Osteocyte (in vitro differentiated cells): ENCODE data around the gene ATP13A2. TPM values are rescaled to one million over a fixed set of nuclear protein-coding genes. Genes with fewer than 3 reads are reported as not detected.

Source experiments
- DNase-seq: peaks from one replicate; pipeline ENCODE4 v3.0.0; 2021; ENCODE audit warnings: mixed read lengths; ENCODE audit not compliant: unreplicated experiment; ENCODE audit errors: extremely low spot score
- H3K27ac Mint-ChIP-seq: one replicate; pipeline ENCODE4 v1.8.0; 2021; ENCODE audit warnings: mild to moderate bottlenecking, mixed read lengths; ENCODE audit not compliant: unreplicated experiment
- H3K27me3 Mint-ChIP-seq: one replicate; pipeline ENCODE4 v1.8.0; 2021; ENCODE audit warnings: mixed read lengths; ENCODE audit not compliant: unreplicated experiment
- H3K36me3 Mint-ChIP-seq: one replicate; pipeline ENCODE4 v1.8.0; 2021; ENCODE audit warnings: mixed read lengths; ENCODE audit not compliant: unreplicated experiment
- H3K4me1 Mint-ChIP-seq: one replicate; pipeline ENCODE4 v1.8.0; 2021; ENCODE audit warnings: mixed read lengths; ENCODE audit not compliant: unreplicated experiment
- H3K4me3 Mint-ChIP-seq: one replicate; pipeline ENCODE4 v1.8.0; 2021; ENCODE audit warnings: mild to moderate bottlenecking, moderate library complexity, mixed read lengths; ENCODE audit not compliant: unreplicated experiment
- H3K9me3 Mint-ChIP-seq: one replicate; pipeline ENCODE4 v1.8.0; 2021; ENCODE audit warnings: mixed read lengths; ENCODE audit not compliant: unreplicated experiment
- total RNA-seq: library from RNA; stranded (reverse); gene quantifications from 2 replicates; pipeline ENCODE4 v1.2.1, GENCODE V29; 2021
- TF ChIP-seq, protein P1 (sequence below): fragments of 200-600 bp; sonication (generic); IDR thresholded peaks from 2 replicates; pipeline ENCODE4 v1.5.0; 2021; ENCODE audit warnings: antibody characterized with exemption, mild to moderate bottlenecking, moderate library complexity

Gene ATP13A2
- total RNA-seq, 1 donor from 2014 or later: 69.6 TPM

DNA sequence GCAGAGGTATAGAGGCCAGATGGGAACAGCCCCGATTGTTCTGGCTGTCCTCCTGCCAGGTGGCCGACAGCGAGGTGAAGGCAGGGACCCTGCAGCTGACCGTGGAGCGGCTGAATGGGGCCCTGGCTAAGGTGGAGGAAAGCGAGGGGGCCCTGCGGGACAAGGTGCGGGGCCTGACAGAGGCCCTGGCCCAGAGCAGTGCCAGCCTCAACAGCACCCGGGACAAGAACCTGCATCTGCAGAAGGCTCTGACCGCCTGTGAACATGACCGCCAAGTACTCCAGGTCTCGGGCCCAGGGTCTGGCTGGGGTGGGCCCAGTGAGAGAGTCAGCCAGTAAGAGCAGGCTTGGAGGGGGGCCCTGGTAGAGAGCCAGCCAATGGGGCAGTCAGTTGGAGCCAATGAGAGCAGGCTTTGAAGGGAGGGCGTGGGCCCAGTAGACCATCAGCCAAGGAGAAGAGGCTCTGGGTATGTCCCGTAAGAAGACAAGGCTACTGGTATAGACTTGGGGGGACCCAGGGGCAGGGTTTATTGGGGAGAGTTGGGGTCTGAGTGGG, 42.6 kb downstream of the ATP13A2 start:
- no peaks in the 10 kb centered on the region for H3K9me3 Mint-ChIP-seq

DNA sequence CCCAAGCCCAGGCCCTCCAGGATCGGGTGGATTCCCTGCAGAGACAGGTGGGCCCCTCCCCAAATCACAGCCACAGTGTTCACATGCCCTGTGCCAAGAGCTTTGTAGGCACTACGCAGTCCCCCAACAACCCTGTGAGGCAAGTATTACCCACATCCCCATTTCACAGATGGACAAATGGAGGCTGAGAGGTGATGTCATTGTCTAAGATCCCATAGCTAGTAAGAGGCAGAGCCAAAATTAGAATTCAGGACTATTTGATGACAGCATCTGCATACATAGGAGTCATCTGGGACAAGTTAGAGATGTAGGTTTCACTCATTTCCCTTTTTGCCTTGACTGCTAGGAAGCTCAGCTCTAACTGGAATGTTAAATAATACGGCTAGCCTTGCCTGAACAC, 43.4 kb downstream of the ATP13A2 start:
- DNase-seq: no peak
- peaks cover 14% of the 10 kb centered on the region for H3K36me3 Mint-ChIP-seq
- peaks cover 23% of the 10 kb centered on the region for H3K4me1 Mint-ChIP-seq
- H3K27ac Mint-ChIP-seq: no peak overlapping the region
- H3K9me3 Mint-ChIP-seq: no peaks in the 10 kb centered on the region
- no peaks in the 10 kb centered on the region for H3K27me3 Mint-ChIP-seq
- TF ChIP-seq, protein P1, sequence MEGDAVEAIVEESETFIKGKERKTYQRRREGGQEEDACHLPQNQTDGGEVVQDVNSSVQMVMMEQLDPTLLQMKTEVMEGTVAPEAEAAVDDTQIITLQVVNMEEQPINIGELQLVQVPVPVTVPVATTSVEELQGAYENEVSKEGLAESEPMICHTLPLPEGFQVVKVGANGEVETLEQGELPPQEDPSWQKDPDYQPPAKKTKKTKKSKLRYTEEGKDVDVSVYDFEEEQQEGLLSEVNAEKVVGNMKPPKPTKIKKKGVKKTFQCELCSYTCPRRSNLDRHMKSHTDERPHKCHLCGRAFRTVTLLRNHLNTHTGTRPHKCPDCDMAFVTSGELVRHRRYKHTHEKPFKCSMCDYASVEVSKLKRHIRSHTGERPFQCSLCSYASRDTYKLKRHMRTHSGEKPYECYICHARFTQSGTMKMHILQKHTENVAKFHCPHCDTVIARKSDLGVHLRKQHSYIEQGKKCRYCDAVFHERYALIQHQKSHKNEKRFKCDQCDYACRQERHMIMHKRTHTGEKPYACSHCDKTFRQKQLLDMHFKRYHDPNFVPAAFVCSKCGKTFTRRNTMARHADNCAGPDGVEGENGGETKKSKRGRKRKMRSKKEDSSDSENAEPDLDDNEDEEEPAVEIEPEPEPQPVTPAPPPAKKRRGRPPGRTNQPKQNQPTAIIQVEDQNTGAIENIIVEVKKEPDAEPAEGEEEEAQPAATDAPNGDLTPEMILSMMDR: no peak
- no peak overlapping the region for H3K4me3 Mint-ChIP-seq

More for the DNA sequence above, 42.6 kb downstream of the ATP13A2 start:
- Mint-ChIP-seq H3K4me1 (peaks cover 23% of the 10 kb centered on the region), H3K4me3 (no peak overlapping the region), H3K27ac (no peak overlapping the region), H3K36me3 (peaks cover 14% of the 10 kb centered on the region), H3K27me3 (no peaks in the 10 kb centered on the region)
- TF ChIP-seq, protein P1: no peak
- DNase-seq: no peak

DNA sequence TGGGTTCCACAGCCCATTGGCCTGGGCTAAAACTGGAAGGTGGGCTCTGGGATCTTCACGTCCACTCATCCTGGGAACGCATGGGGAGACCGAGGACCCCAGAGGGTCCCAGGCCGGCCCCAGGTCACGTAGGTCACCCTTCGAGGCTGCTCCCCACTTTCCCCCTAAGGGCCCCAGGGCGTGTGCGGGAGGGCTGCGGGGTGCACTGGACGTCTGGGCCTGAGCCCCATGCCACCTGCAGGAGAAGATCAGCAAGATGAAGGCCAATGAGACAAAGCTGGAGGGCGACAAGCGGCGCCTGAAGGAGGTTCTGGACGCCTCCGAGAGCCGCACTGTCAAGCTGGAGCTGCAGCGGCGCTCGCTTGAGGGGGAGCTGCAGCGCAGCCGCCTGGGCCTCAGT, 43.8 kb downstream of the ATP13A2 start:
- H3K4me1 Mint-ChIP-seq: peaks cover 24% of the 10 kb centered on the region
- no peak overlapping the region for H3K4me3 Mint-ChIP-seq
- no peak for DNase-seq
- H3K9me3 Mint-ChIP-seq: no peaks in the 10 kb centered on the region
- peaks cover 14% of the 10 kb centered on the region for H3K36me3 Mint-ChIP-seq
- TF ChIP-seq, protein P1: no peak
- H3K27me3 Mint-ChIP-seq: no peaks in the 10 kb centered on the region
- no peak overlapping the region for H3K27ac Mint-ChIP-seq

DNA sequence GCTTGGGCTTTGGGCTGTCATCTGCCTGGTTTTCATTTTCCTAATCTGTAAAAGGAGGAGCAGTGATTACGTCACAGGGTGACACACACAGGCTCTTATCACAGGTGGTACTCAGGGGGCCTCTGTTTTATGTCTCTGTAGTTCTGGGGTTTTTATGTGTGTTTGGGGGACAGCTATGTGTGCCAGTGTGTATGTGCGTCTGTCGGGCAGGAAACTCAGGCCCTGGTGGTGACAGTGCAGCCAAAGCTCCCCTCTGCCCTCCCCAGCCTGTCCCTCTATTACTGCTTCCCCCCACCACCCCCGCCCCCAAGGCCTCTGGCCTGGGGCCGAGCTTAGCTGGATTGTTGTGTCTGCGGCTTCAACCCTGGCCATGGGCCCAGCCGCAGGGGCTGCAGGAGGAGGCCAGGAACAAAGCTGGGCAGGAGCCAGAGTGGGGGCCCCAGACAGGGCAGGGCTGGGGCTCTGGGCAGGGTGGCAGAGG, 44.6 kb downstream of the ATP13A2 start:
- Mint-ChIP-seq H3K27ac (peak overlapping the region; percentile 51), H3K36me3 (peaks cover 14% of the 10 kb centered on the region), H3K4me1 (peaks cover 18% of the 10 kb centered on the region), H3K9me3 (no peaks in the 10 kb centered on the region), H3K27me3 (no peaks in the 10 kb centered on the region), H3K4me3 (no peak overlapping the region)
- TF ChIP-seq, protein P1: no peak
- no peak for DNase-seq

DNA sequence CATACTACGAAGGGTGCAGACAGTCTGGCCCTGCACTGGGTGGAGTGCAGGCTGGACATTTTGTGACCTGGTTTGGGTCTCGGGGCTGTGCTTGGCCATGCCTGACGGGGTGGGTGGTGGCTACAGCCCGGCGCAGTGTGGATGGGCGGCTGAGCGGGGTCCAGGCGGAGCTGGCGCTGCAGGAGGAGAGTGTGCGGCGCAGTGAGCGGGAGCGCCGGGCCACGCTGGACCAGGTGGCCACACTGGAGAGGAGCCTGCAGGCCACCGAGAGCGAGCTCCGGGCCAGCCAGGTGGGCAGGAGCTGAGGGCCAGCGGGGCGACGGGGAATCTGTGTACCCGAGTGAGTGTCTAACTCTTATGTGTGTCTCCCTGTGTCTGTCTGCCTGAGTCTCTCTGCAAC, 45.4 kb downstream of the ATP13A2 start:
- H3K4me1 Mint-ChIP-seq: peaks cover 15% of the 10 kb centered on the region
- peaks cover 14% of the 10 kb centered on the region for H3K36me3 Mint-ChIP-seq
- TF ChIP-seq, protein P1: no peak
- no peak overlapping the region for H3K27ac Mint-ChIP-seq
- H3K27me3 Mint-ChIP-seq: no peaks in the 10 kb centered on the region
- H3K9me3 Mint-ChIP-seq: no peaks in the 10 kb centered on the region
- no peak for DNase-seq
- H3K4me3 Mint-ChIP-seq: no peak overlapping the region
